Epithelial cell of esophagus (primary cell): ENCODE measurements around the gene NBPF10.
"Not testable (repeated sequence)": the region's sequence is repeated elsewhere in the genome, so short reads cannot be mapped to it uniquely, and the experiment has no call there.

Experiments used
- DNase-seq: peaks from one replicate; pipeline ENCODE4 v3.0.0; 2010; ENCODE audit warnings: low read depth
- H3K4me3 ChIP-seq: 2 replicates; pipeline ENCODE4 v1.5.1; 2011; ENCODE audit warnings: mild to moderate bottlenecking, low read length, control low read depth

The NBPF10 gene, protein sequence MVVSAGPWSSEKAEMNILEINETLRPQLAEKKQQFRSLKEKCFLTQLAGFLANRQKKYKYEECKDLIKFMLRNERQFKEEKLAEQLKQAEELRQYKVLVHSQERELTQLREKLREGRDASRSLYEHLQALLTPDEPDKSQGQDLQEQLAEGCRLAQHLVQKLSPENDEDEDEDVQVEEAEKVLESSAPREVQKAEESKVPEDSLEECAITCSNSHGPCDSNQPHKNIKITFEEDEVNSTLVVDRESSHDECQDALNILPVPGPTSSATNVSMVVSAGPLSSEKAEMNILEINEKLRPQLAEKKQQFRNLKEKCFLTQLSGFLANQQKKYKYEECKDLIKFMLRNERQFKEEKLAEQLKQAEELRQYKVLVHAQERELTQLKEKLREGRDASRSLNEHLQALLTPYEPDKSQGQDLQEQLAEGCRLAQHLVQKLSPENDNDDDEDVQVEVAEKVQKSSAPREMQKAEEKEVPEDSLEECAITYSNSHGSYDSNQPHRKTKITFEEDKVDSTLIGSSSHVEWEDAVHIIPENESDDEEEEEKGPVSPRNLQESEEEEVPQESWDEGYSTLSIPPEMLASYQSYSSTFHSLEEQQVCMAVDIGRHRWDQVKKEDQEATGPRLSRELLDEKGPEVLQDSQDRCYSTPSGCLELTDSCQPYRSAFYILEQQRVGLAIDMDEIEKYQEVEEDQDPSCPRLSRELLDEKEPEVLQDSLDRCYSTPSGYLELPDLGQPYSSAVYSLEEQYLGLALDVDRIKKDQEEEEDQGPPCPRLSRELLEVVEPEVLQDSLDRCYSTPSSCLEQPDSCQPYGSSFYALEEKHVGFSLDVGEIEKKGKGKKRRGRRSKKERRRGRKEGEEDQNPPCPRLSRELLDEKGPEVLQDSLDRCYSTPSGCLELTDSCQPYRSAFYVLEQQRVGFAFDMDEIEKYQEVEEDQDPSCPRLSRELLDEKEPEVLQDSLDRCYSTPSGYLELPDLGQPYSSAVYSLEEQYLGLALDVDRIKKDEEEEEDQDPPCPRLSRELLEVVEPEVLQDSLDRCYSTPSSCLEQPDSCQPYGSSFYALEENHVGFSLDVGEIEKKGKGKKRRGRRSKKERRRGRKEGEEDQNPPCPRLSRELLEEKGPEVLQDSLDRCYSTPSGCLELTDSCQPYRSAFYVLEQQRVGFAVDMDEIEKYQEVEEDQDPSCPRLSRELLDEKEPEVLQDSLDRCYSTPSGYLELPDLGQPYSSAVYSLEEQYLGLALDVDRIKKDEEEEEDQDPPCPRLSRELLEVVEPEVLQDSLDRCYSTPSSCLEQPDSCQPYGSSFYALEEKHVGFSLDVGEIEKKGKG (N-terminal part only)

DNA sequence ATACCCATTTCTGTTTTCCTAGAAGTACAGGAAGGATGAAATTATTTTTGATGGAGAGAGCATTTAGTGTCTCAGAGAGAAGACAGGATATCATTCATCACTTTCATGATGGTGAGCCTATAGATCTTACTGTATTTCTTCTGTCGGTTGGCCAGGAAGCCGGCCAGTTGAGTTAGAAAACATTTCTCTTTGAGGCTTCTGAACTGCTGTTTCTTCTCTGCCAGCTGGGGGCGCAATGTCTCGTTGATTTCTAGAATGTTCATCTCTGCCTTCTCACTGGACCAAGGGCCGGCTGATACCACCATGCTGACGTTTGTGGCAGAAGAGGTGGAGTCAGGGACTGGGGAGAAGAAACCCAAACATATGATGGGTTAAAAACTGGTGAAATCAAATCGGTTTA lies at the start of gene NBPF10:
TSS of gene NBPF10 (minus strand) at position 340 of the 400 bp plus-strand sequence. CDS start at position 305, 35 bp downstream.
- DNase-seq, H3K4me3 ChIP-seq: not testable (repeated sequence)

DNA sequence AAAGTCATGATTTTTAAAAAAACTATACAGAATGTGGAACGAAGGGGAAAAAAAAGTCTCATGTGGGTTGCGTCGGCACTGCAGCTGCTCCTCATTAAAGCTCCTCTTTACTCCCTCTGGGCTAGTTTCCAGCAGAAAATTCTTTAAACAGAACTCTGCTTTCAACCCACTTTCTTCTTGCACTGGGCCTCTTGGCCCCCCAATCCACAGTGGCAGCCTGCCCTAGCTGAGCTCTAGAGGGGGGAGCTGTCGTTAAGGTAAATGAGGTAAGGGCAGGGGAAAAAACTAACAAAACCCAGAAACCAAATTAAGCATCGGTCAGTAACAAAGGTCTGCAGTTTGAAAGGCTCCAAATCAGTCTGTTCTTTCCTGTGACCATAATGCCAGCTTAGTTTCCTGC lies 29.9 kb upstream of the NBPF10 start:
- H3K4me3 ChIP-seq, DNase-seq: not testable (repeated sequence)

DNA sequence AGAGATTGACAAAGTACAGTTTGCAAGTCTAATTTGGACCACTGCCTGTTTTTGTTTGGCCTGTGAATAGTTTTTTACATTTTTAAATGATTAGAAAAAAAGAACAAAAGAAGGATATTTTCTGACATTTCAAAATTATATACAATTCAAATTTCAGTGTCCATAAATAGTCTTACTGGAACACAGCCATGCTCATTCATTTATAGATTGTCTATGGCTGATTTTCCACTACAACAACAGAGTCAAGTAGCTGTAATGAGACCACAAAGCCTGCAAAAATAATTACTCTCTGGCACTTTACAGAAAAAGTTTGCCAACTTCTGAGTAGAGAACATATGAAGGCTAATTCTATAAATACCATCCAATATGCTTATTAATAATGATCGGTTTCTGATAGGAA lies 23.1 kb upstream of the NBPF10 start:
- H3K4me3 ChIP-seq, DNase-seq: not testable (repeated sequence)

DNA sequence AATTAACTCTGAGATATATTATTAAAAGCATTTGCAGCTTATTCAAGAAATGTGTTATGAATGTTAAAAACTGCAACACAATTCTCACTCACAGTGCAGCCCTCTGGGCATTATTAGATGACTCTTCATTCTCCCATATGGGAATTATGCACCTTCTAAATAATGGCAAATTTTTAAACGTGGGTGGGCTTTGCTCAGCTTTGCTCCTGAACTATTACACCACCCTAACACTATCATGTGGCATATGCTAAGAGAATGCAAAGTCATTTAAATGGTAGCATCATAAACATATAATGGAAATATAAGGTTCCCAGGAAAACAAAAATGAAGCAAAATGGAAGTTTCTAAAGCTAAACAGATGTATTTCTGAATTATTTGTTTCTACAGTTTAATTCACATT lies 22.7 kb upstream of the NBPF10 start:
- H3K4me3 ChIP-seq, DNase-seq: not testable (repeated sequence)
